DOHH2 (cell line): ENCODE results near the gene SERINC2.
"Not testable (repeated sequence)": the region's sequence is repeated elsewhere in the genome, so short reads cannot be mapped to it uniquely, and the experiment has no call there.

Source experiments
- CTCF ChIP-seq: fragments of 200-600 bp; sonication (generic); IDR thresholded peaks from one replicate; pipeline ENCODE4 v1.5.1; 2014; ENCODE audit warnings: antibody characterized with exemption, mild to moderate bottlenecking, low read depth, low read length; ENCODE audit not compliant: poor library complexity, severe bottlenecking
- EZH2phosphoT487 ChIP-seq: fragments of 200-600 bp; sonication (generic); IDR thresholded peaks from 2 replicates; pipeline ENCODE4 v1.6.1; 2017; ENCODE audit warnings: borderline replicate concordance, mild to moderate bottlenecking, antibody characterized with exemption, low read length, moderate library complexity, mixed read lengths

GRCh38 chr1:31480426-31480825 lies 67.4 kb downstream of the SERINC2 start:
- not testable (repeated sequence) for TF ChIP-seq CTCF, EZH2phosphoT487
